ENCODE data around the gene ADAMTS8.
A peak's percentile ranks its signal among the peaks of the same experiment; 100 is the strongest.

ADAMTS8 gene

GRCh38 chr11:130439876-130440275 lies 11.5 kb upstream of the ADAMTS8 start:
- no peak for TF ChIP-seq CTCF (IDR thresholded peaks at IDR 0.05)

DNA sequence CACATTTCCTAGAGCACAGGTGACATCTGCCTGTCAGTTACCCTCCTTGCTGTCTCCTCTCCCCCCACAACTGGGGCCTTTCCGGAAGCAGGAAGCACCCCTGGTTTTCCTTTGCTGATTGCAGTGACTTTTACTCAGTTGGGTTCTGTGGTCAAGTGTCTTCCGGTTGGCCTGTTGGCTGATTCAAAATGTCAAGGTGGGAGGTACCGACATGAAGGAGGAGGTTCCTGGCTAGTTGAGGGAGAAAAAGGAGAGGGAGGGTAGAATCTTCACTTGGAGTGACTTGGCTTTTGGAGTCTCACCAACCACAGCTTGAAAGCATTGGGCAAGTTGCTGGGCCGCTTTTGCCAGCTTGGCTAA lies 10.7 kb upstream of the ADAMTS8 start:
- TF ChIP-seq CTCF (IDR thresholded peaks at IDR 0.05) = no peak

GRCh38 chr11:130437848-130438247 lies 9.4 kb upstream of the ADAMTS8 start:
- no peak for TF ChIP-seq CTCF (IDR thresholded peaks at IDR 0.05)

- TF ChIP-seq CTCF (IDR thresholded peaks at IDR 0.05) = no peak
Observed at GRCh38 chr11:130436171-130436570, 7.8 kb upstream of the ADAMTS8 start.

- no peak for TF ChIP-seq CTCF (IDR thresholded peaks at IDR 0.05)
Observed at GRCh38 chr11:130435671-130436070, 7.3 kb upstream of the ADAMTS8 start.

GRCh38 chr11:130434521-130435223 lies 6.3 kb upstream of the ADAMTS8 start:
- TF ChIP-seq CTCF (IDR thresholded peaks at IDR 0.05) = peak; percentile 80

DNA sequence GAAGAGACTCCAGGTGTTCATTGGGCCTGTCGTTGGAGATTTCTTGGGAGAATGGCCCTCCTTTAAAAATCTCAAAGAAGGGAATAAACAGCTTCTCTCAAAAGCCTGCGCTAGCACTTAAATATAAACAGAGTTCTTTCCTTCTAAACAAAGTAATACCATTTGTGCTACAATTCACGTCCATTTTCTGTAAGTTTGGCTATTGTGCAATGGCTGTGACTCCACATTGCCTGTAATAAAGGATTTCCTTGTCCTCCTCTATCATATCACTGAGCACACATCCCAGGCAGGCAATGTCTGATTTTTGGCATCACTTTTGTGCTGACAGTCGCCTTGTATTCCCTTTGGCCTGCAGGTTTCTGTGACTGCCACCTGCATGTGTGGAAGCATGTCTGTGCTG lies 4.9 kb upstream of the ADAMTS8 start:
- TF ChIP-seq CTCF (IDR thresholded peaks at IDR 0.05) = no peak

GRCh38 chr11:130431801-130432200 lies 3.4 kb upstream of the ADAMTS8 start:
- TF ChIP-seq CTCF (IDR thresholded peaks at IDR 0.05) = no peak

Data from LNCAP (cell line).